Type B pancreatic cell (in vitro differentiated cells): Measurements from ENCODE around the gene RELT. TPM values are rescaled to one million over a fixed set of nuclear protein-coding genes. Genes with fewer than 3 reads are reported as not detected.

ENCODE experiments used
- DNase-seq: peaks from one replicate; pipeline ENCODE4 v3.0.0; 2021; ENCODE audit warnings: mixed read lengths; ENCODE audit not compliant: unreplicated experiment; ENCODE audit errors: extremely low spot score
- H3K27ac Mint-ChIP-seq: 2 replicates; pipeline ENCODE4 v1.8.0; 2021; ENCODE audit warnings: mild to moderate bottlenecking, mixed read lengths
- H3K27me3 Mint-ChIP-seq: 2 replicates; pipeline ENCODE4 v1.8.0; 2021; ENCODE audit warnings: mixed read lengths
- H3K36me3 Mint-ChIP-seq: 2 replicates; pipeline ENCODE4 v1.8.0; 2021; ENCODE audit warnings: mixed read lengths
- H3K4me1 Mint-ChIP-seq: one replicate; pipeline ENCODE4 v1.8.0; 2021; ENCODE audit warnings: mixed read lengths; ENCODE audit not compliant: unreplicated experiment
- H3K4me3 Mint-ChIP-seq: 2 replicates; pipeline ENCODE4 v1.8.0; 2021; ENCODE audit warnings: mild to moderate bottlenecking, mixed read lengths
- H3K9me3 Mint-ChIP-seq: 2 replicates; pipeline ENCODE4 v1.8.0; 2021; ENCODE audit warnings: mixed read lengths
- total RNA-seq: library from RNA; stranded (reverse); gene quantifications from 2 replicates; pipeline ENCODE4 v1.2.1, GENCODE V29; 2021; ENCODE audit warnings: low replicate concordance
- TF ChIP-seq, protein P1 (sequence below): fragments of 200-600 bp; sonication (generic); conservative IDR thresholded peaks from 2 replicates; pipeline ENCODE4 v1.5.0; 2021; ENCODE audit warnings: antibody characterized with exemption, mild to moderate bottlenecking

The RELT gene
- total RNA-seq, 1 donor from 2014 or later = 8.5 TPM

DNA sequence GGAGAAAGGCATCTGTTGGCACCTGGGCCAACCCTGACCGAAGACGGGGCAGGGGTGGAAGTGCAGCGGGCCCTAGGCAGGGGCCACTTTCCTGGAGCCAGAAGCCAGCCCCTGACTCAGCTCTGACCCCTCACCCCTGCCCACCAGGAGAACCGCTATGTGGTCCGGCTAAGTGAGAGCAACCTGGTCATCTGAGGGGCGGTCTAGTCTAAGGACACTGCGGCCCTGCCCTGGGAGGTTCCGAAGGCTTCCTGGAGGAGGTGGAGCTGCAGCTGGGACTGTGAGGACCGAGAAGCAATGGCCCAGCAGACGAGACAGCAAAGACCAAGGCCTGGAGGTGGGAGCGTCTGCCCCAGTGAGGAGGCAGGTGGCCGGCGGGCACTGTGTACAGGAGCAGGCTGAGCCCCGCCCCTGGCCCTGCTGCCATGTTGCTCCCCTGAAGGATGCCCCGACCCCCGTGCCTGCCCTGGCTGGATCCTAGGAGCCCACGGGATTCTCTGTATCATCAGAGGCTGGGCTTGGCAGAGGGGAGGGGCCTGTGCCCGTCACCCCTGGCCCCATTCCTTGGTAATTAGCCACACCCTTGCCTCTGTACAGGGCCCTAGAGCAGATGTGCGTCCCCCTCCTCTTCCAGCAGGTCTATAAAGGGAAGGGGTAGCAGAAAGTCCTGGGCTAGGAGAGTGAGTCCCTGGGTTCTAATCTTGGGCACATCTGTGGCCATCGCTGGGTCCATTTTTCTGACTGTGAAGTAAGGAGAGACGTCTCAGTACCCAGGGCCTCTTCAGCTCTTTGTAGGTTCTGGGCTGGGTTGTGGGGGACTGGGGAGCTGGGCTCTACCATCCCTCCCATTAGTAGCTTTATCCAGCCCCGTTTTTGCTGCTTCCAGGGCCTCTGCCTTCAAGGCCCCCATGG is 19.4 kb downstream of the RELT start:
- no peak for DNase-seq
- Mint-ChIP-seq H3K4me1 (no peaks in the 10 kb centered on the region), H3K27me3 (no peaks in the 10 kb centered on the region), H3K9me3 (no peaks in the 10 kb centered on the region), H3K36me3 (no peaks in the 10 kb centered on the region), H3K27ac (no peak overlapping the region), H3K4me3 (no peak overlapping the region)
- TF ChIP-seq, protein P1, sequence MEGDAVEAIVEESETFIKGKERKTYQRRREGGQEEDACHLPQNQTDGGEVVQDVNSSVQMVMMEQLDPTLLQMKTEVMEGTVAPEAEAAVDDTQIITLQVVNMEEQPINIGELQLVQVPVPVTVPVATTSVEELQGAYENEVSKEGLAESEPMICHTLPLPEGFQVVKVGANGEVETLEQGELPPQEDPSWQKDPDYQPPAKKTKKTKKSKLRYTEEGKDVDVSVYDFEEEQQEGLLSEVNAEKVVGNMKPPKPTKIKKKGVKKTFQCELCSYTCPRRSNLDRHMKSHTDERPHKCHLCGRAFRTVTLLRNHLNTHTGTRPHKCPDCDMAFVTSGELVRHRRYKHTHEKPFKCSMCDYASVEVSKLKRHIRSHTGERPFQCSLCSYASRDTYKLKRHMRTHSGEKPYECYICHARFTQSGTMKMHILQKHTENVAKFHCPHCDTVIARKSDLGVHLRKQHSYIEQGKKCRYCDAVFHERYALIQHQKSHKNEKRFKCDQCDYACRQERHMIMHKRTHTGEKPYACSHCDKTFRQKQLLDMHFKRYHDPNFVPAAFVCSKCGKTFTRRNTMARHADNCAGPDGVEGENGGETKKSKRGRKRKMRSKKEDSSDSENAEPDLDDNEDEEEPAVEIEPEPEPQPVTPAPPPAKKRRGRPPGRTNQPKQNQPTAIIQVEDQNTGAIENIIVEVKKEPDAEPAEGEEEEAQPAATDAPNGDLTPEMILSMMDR = no peak

DNA sequence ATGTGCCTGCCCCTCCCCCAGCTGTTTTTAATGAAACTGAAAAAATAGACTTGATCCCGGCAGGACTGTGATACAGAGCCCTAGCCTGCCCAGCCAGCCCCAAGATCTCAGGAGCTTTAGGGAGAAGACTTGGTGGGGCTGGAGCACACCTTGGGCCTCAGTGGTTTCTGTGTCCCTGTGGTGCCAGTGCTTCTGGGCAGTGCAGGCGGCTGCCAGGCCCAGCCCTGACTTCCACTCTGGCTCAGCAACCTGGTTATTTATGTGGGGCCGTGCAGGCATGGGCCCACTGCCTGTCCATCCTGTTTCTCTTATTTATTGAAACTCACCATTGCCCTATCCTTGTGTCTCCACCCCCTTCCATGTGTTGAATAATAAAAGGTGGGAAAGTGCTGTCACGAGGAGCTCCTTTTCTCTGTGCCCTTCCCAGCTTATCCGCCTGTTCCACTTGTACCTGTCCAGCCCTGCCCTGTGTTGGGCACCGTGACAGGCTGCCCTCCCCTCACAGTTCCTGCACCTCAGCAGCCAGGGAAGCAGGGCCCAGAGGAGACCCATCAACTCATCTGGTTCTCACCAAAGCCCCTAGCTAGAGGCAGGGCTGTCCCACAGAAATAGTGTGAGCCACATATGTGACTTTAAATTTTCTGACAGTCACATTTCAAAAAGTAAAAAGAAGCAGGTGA is 20.2 kb downstream of the RELT start:
- Mint-ChIP-seq H3K9me3 (no peaks in the 10 kb centered on the region), H3K27ac (no peak overlapping the region), H3K36me3 (no peaks in the 10 kb centered on the region), H3K4me3 (no peak overlapping the region), H3K4me1 (no peaks in the 10 kb centered on the region), H3K27me3 (no peaks in the 10 kb centered on the region)
- DNase-seq = no peak
- TF ChIP-seq, protein P1 = no peak

DNA sequence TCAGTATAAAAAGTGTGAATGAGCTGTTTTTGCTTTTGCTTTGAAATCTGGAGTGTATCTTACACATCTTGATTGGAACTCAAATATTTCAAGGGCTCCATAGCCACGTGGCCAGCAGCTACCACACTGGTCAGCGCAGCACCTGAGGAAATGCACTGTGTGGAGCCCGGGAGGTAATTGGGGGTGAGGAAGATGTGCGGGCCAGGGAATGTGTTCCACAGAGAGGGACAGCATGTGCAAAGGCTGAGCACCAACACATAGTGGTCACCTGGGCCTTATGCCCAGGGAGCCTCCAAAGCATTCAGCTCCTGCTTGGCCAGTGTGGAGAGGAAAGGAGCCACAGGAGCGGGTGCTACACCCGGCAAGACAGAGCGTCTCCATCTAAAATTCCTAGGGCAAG is 20.8 kb downstream of the RELT start:
- Mint-ChIP-seq H3K27me3 (no peaks in the 10 kb centered on the region), H3K27ac (no peak overlapping the region), H3K36me3 (no peaks in the 10 kb centered on the region), H3K9me3 (no peaks in the 10 kb centered on the region), H3K4me1 (no peaks in the 10 kb centered on the region), H3K4me3 (no peak overlapping the region)
- TF ChIP-seq, protein P1 = no peak
- no peak for DNase-seq

DNA sequence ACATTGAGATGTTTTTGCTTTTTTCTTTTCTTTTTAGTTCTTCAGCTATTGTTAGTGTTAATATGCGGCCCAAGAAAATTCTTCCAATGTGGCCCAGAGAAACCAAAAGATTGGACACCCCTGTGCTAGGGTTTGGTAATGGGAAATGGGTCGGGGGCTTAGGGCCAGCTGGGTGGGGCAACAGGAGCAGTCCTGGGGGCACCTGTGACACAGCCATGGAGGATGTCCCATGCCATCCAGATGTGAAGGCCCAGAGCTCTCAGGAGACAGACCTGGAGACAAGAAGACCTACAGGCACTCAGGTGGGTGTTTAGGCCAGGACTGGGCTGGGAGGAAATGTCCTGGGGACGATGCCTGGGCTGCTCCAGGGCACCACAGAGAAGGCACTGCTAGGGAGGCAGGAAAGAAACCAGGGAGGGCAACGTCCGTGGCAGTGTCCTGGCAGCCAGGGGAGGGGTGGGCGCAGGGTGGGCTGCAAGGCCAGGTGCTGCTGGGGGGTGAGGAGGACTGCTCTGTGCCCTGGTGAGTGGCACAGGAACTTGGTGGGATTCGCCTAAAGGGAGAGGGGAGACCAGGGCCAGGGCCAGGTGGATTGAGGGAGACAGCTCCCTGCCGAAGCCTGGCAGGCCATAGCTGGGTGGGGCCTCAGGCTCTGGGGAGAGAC is 21.4 kb downstream of the RELT start:
- Mint-ChIP-seq H3K27ac (no peak overlapping the region), H3K36me3 (no peaks in the 10 kb centered on the region), H3K4me3 (no peak overlapping the region), H3K9me3 (no peaks in the 10 kb centered on the region), H3K4me1 (no peaks in the 10 kb centered on the region), H3K27me3 (no peaks in the 10 kb centered on the region)
- TF ChIP-seq, protein P1 = no peak
- no peak for DNase-seq

DNA sequence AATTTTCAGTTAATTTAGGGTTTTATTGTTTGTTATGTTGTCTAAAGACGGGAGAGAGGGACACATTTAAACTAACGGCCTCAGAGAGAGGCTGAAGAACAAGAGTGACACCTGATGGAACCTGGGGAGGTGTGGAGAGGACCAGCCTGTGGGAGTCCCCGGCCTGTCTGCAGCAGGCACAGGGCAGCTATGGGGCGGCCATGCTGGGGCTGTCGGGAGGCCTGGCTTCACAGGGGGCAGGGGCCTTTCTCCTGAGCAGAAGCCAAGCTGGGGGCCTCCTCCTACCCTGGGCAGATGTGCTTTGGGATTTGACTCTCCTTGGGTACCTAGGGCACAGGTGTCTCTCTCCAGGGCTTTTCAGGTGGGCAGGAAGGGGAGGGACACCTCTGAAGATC is 21.9 kb downstream of the RELT start:
- TF ChIP-seq, protein P1 = no peak
- H3K36me3 Mint-ChIP-seq = no peaks in the 10 kb centered on the region
- H3K27ac Mint-ChIP-seq = no peak overlapping the region
- DNase-seq = no peak
- H3K27me3 Mint-ChIP-seq = no peaks in the 10 kb centered on the region
- no peaks in the 10 kb centered on the region for H3K4me1 Mint-ChIP-seq
- no peaks in the 10 kb centered on the region for H3K9me3 Mint-ChIP-seq
- H3K4me3 Mint-ChIP-seq = no peak overlapping the region
